Cardiac muscle cell (in vitro differentiated cells and primary cell): ENCODE data around the gene REPS1. TPM values are rescaled to one million over a fixed set of nuclear protein-coding genes. Genes with fewer than 3 reads are reported as not detected.

Source experiments
- DNase-seq, 2 donors: peaks; one replicate each; pipeline versions ENCODE4 v3.0.0 to v3.0.0-alpha.2; 2010 to 2017; ENCODE audit warnings: low read depth in 1 of 2, low spot score in 1 of 2
- H3K27ac ChIP-seq: fragments of 200-600 bp; sonication (generic); 2 replicates; pipeline ENCODE4 v1.5.1; 2016
- H3K27me3 ChIP-seq: fragments of 200-600 bp; sonication (generic); 2 replicates; pipeline ENCODE4 v1.6.0; 2016; ENCODE audit warnings: control low read depth
- H3K36me3 ChIP-seq: fragments of 200-600 bp; sonication (generic); 2 replicates; pipeline ENCODE4 v1.5.1; 2016; ENCODE audit warnings: control low read depth
- H3K4me1 ChIP-seq: fragments of 200-600 bp; sonication (generic); 2 replicates; pipeline ENCODE4 v1.8.1; 2017; ENCODE audit warnings: low read depth, mild to moderate bottlenecking, mixed run types
- H3K4me3 ChIP-seq: fragments of 200-600 bp; sonication (generic); 2 replicates; pipeline ENCODE4 v1.5.1; 2016; ENCODE audit warnings: mild to moderate bottlenecking
- H3K9me3 ChIP-seq: fragments of 200-600 bp; sonication (generic); 2 replicates; pipeline ENCODE4 v1.5.1; 2017; ENCODE audit warnings: low read depth, mild to moderate bottlenecking, control low read depth
- polyA plus RNA-seq: library from polyadenylated mRNA; unstranded; fragments of >200 nt; fragmentation: Nextera tagmentation; extraction: Ambion mirVana; gene quantifications from 2 replicates; pipeline ENCODE4 v1.2.1, GENCODE V29; 2016
- total RNA-seq: library from RNA; depleted of rRNA; stranded (reverse); fragments of >200 nt; gene quantifications from 2 replicates; pipeline ENCODE4 v1.2.3, GENCODE V29; 2016
- TF ChIP-seq, protein P1 (sequence below): IDR thresholded peaks from 2 replicates; pipeline ENCODE4 v1.5.1; 2012; ENCODE audit warnings: low read depth, mild to moderate bottlenecking, low read length

The REPS1 gene
- total and polyA plus RNA-seq, 2 experiments from 2014 or later: 30.5 to 49.5 TPM

DNA sequence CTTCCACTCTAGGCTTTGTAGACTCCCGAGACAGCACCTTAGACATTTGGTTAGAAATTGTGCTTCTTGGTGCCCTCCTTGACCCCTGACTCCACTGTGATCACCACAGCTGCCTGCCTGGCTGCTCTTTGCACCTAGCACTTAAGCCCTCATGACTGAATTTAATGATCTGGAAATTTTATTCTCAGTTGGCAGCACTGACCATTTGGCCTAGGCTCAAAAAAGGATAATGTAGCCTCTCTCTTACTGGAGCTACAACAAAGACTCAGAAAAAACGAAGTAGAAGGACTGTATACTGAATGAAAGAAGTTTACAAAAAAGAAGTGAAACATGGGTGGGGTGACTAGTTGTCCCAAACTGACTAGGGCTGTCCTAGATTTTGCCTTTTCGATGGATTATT, 29.2 kb upstream of the REPS1 start:
- TF ChIP-seq, protein P1, sequence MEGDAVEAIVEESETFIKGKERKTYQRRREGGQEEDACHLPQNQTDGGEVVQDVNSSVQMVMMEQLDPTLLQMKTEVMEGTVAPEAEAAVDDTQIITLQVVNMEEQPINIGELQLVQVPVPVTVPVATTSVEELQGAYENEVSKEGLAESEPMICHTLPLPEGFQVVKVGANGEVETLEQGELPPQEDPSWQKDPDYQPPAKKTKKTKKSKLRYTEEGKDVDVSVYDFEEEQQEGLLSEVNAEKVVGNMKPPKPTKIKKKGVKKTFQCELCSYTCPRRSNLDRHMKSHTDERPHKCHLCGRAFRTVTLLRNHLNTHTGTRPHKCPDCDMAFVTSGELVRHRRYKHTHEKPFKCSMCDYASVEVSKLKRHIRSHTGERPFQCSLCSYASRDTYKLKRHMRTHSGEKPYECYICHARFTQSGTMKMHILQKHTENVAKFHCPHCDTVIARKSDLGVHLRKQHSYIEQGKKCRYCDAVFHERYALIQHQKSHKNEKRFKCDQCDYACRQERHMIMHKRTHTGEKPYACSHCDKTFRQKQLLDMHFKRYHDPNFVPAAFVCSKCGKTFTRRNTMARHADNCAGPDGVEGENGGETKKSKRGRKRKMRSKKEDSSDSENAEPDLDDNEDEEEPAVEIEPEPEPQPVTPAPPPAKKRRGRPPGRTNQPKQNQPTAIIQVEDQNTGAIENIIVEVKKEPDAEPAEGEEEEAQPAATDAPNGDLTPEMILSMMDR: no peak
- no peaks in the 10 kb centered on the region for H3K4me1 ChIP-seq
- H3K4me3 ChIP-seq: no peak overlapping the region
- H3K27ac ChIP-seq: no peak overlapping the region
- H3K36me3 ChIP-seq: no peaks in the 10 kb centered on the region
- no peaks in the 10 kb centered on the region for H3K27me3 ChIP-seq
- peak in 1 of 2 donors; percentile 20 for DNase-seq
- no peaks in the 10 kb centered on the region for H3K9me3 ChIP-seq

DNA sequence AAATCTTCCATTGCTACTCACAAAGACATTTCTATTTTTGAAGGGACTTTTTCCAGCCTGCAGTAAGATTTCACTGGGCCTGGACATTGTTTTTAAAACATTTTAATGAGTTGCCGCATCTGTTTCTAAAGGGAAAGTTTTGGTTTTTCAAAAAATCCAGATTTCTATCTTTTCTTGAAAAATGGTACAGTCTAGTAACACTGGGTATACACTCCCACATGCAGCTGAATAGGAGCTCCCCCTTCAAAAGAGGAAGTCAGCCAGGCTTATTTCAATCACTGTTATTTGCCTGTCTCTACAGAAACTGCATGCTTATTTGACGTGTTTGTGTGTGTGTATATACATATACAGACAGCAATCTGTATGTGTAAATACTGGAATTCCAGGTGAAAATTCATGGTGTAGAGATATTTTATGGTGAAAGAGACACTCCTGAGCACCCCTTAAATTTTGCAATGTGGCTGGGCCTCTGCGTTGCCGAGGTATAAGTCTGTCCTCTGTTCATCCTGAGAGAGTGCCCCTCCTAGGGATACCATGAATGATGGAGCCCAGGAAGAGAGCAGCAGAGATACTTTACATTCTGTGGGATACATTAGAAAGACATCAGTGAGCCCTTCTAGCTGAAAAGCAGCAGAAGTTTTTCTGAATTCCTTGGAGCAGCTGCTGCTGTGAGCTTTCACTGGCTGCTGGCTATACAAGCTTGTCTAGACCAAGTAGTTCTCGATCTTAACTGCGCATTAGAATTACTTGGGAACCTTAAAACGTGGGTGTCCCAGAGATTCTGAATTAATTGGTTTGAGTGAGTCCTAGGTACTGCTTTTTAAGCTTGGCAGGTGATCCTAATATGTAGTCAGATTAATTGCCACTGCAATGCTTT, 28.5 kb upstream of the REPS1 start:
- H3K4me1 ChIP-seq: no peaks in the 10 kb centered on the region
- no peaks in the 10 kb centered on the region for H3K9me3 ChIP-seq
- TF ChIP-seq, protein P1: no peak
- no peak overlapping the region for H3K27ac ChIP-seq
- H3K4me3 ChIP-seq: no peak overlapping the region
- no peaks in the 10 kb centered on the region for H3K27me3 ChIP-seq
- DNase-seq: peak in 1 of 2 donors; percentile 36
- H3K36me3 ChIP-seq: no peaks in the 10 kb centered on the region

DNA sequence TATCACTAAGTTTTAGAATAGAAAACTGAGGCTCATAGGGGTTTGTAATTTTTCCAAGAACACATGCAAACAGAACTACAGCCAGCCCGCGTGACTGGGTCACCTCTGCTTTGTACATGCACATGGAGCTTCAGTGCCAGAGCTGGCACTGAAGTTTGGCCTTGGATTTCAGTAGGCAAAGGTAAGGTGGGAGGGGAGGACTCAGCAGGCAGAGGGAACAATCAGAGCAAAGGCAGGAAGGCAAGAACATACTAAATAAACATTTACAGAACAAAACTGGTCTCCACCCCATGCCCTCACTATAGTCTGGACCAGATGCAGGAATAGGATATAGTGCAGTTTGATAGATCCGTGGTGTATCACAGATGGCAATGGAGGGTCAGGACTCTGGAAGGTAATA, 26.9 kb upstream of the REPS1 start:
- H3K27ac ChIP-seq: no peak overlapping the region
- no peaks in the 10 kb centered on the region for H3K27me3 ChIP-seq
- H3K4me3 ChIP-seq: no peak overlapping the region
- no peaks in the 10 kb centered on the region for H3K4me1 ChIP-seq
- no peak for DNase-seq
- TF ChIP-seq, protein P1: no peak
- H3K36me3 ChIP-seq: no peaks in the 10 kb centered on the region
- no peaks in the 10 kb centered on the region for H3K9me3 ChIP-seq

DNA sequence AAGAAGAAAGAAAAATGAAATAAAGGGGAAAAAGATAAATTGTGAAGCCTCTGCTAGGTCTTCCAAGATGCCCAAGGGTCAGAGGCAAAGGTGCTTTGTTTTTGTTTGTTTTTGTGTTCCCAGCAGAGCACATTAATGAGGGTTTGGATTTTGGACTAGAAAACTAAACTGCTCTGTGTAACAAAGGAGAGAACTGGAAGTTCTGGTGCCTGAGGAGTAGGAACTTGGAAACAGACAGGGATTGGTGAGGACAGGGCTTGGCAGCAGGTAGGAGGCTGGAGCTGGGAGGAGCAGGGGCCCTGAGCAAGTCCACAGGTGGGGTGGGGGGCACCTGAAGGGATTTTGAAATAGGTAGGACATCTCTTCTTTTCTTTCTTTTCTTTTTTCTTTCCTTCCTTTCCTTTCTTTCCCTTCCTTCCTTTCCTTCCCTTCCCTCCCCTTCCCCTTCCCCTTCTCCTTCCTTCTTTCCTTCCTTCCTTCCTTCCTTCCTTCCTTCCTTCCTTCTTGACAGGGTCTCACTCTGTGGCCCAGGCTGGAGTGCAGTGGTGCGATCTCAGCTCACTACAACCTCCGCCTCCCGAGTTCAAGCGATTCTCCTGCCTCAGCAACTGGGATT, 25.2 kb upstream of the REPS1 start:
- Histone ChIP-seq H3K27me3 (no peaks in the 10 kb centered on the region), H3K36me3 (no peaks in the 10 kb centered on the region), H3K4me3 (no peak overlapping the region), H3K9me3 (no peaks in the 10 kb centered on the region), H3K4me1 (no peaks in the 10 kb centered on the region), H3K27ac (no peak overlapping the region)
- DNase-seq: no peak
- TF ChIP-seq, protein P1: no peak

DNA sequence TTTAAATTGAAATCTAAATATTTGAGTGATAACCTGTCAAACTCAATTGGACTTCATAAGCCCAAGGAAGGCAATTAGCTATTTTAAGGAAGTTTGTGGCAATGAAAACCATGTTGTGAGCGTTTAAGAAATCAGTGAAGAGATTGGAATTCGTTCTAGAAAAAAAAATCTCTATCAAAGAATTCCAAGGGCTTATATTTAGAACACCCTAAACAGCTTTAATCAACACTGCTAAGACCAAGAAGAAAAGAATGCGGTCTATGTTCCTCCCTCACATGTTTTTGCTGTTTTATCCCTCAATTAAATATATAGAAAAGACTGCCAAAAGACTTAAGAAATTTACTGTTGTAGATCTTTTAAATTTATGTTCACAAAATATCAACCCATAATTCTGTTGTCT, 23.9 kb upstream of the REPS1 start:
- Histone ChIP-seq H3K36me3 (no peaks in the 10 kb centered on the region), H3K27ac (no peak overlapping the region), H3K4me3 (no peak overlapping the region), H3K9me3 (no peaks in the 10 kb centered on the region), H3K4me1 (no peaks in the 10 kb centered on the region), H3K27me3 (no peaks in the 10 kb centered on the region)
- TF ChIP-seq, protein P1: no peak
- no peak for DNase-seq
